D341Med (cell line): Measurements from ENCODE around the gene OR4E1.
A peak's percentile ranks its signal among the peaks of the same experiment; 100 is the strongest.
"Not testable (repeated sequence)": the region's sequence is repeated elsewhere in the genome, so short reads cannot be mapped to it uniquely, and the experiment has no call there.

ENCODE experiments used
- DNase-seq: peaks from one replicate; pipeline ENCODE4 v3.0.0; 2012; ENCODE audit warnings: low spot score

Gene OR4E1

DNA sequence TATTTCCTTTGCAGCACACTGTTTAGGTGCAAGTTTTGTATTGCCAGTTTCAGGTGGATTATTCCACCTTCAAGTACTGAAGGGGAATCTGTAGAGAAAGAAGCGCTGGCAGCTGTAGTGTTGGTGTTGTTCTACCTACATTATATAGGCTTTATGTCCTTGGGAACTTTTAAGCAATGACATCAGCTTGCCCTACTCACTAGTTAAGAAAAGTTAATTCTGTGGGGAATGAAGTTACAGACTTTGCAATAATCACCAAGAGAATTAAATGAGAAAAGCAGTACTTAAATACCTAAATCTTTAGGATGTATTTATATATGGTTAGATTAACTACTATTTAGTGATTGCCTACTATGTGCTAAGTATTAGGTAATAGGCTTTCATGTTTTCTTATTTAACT, at the start of gene OR4E1:
Gene OR4E1 (minus strand): TSS at position 101 of the 400 bp plus-strand sequence. CDS start 2,883 bp downstream, outside the sequence.
- no peak for DNase-seq

GRCh38 chr14:21721504-21721903, 47.9 kb upstream of the OR4E1 start:
- DNase-seq: no peak

DNA sequence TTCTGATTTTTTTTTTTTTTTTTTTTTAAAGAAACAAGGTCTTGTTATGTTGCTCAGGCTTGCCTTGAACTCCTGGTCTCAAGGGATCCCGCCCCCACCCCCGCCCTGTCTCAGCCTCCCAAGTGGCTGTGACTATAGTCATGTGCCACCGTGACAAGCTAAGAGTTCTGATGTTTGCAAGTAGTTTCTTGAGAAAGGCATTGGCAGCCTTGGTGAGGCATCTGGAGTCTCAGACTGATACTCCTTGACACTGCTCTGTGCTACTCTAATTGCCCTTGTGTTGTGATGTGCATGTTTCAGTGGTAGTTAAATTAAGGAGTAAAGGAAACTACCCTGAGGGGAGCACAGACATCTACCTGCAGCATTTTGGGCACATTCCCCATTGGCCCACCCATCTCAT, 46.2 kb upstream of the OR4E1 start:
- DNase-seq: no peak

- no peak for DNase-seq
Measured at GRCh38 chr14:21714318-21714929, 40.8 kb upstream of the OR4E1 start.

- no peak for DNase-seq
Measured at GRCh38 chr14:21712036-21712435, 38.4 kb upstream of the OR4E1 start.

DNA sequence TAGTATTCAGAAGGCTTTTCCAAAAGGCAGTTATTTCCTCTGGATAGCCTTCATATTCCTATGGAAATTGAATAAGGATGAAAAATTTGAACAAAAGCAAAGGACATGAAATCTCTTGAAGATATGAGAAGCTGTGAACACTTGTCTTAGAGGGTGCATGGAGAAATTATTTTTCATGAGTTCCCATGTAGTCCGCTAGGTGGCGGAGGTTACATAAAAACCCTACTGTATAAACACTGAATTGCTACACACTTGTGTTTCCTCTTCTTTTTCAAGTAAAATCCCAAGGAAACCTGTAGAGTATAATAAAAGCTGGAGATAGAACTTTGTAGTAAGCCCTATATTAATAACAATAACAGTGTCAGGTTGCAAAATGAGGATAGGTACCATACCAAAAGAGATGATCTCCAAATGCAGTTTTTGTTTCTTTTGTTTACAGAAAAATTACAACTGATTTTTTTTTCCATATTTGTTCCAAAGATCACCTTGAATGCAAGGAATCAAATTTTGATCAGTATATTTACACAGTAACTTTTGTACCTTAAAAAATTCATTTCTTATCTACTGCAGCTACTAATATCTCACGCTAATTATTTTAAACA, 37.8 kb upstream of the OR4E1 start:
- DNase-seq: peak; percentile 50

DNA sequence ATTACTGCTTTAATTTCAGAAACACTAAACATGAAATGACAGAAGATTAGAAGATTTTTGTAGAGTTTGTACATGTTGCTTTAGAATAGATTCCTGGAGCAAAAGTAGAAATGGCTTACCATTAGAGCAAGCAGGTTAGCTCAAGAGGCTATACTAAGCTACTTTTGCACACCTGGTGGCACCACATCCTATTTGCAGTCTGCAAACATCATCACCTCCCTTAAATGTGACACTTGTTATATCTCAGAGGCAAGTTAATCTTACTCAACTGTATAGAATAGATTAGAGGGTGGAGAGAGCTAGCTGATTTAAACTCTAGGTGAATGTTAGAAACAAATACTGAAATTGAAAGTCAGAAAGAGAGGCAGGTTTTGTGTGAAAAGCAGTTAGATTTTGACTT, 30.7 kb upstream of the OR4E1 start:
- no peak for DNase-seq

GRCh38 chr14:21703357-21704326, 30.0 kb upstream of the OR4E1 start:
- DNase-seq: no peak

DNA sequence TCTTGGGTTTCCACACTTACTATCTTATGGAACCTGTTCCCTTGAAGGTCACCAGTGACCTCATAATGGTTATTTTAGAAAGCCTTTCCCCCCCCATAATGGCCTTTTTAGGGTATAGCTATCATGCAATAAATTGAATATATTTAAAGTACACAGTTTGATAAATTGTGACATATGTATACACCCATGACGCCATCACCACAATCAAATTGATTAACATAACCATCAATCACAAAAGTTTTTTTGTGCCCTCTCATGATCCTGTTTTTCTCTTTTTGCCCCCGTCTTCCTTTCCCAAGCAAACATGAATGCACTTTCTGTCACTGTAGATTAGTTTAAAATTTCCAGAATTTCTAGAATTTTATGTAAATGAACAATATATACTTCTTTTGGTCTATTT, 28.7 kb upstream of the OR4E1 start:
- no peak for DNase-seq

GRCh38 chr14:21699551-21699950, 25.9 kb upstream of the OR4E1 start:
- DNase-seq: no peak

DNA sequence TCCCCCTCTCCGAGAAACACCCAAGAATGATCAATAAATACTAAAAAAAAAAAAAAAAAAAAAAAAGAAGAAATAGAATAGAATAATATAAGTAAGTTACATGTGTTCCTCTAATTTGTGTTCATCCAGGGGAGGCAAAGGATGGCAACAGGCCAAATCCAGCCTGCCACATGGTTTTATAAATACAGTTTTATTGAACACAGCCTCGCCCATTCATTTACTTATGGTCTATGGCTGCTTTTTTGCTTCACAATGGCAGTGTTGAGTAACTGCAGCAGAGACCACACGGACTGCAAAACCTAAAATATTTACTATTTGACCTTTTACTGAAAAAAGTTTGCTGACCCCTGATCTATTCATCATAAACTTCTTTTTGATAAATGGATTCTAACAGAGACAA, 24.9 kb upstream of the OR4E1 start:
- not testable (repeated sequence) for DNase-seq

- not testable (repeated sequence) for DNase-seq
Measured at GRCh38 chr14:21697662-21698061, 24.0 kb upstream of the OR4E1 start.

- no peak for DNase-seq
Measured at GRCh38 chr14:21694425-21694824, 20.8 kb upstream of the OR4E1 start.

GRCh38 chr14:21686468-21686867, 12.8 kb upstream of the OR4E1 start:
- no peak for DNase-seq

DNA sequence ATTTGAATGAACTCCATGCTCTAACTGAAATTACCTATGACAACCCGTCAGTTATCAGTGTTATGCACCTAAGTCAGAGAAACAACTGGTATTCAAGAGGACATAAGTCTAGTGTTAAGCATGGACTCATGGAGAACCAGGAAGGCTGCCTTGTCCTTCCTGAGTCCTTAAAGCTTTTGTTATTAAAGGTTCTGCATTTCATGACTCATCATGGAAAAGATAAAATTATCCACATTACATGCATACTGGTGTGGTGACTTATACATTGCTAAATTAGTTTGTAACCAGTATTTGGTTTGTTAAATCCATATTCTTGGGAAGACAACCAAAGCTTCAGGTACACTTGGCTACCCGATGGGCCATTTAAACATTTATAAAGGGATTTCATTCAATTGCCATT, 6.5 kb upstream of the OR4E1 start:
- no peak for DNase-seq

DNA sequence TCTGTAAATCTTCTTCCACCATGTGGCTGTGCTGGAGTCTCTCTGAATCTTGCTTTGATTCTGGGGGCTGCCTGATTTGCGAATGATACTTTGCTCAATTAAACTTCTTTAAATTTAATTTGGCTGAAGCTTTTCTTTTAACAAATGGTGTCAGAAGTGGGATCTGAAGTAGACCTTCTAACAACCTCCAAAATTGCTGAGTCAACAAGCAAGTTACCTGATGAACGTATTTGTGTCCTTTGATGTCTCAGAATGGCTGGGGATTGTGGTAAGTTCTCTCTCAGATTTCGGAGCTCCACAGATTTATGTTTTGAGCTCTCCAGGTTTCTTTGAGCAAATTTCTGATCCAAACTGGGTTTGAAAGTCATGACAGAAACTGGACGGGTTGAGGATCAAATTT, 1.9 kb upstream of the OR4E1 start:
- DNase-seq: no peak

GRCh38 chr14:21672116-21672515, 1.5 kb downstream of the OR4E1 start:
- no peak for DNase-seq

- no peak for DNase-seq
Measured at GRCh38 chr14:21671371-21671770, 2.2 kb downstream of the OR4E1 start.

DNA sequence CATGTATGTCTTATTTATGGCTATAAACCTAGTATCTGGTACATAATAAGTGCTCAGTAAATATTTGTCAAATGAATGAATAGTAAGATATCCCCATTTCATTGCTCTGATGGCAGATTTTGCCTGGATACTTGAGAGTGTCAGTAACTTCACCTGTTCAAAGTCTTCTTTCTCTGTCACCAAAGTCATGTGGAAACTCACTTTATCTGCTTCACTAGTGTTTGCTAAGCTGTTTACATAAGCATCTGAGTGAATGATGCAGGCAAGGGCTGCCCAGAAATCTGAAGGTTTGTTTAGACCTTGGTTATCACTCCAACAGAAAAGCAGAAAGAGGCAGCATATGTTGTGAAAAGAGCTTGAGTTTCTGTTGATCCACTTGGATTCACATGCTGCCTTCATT, 4.3 kb downstream of the OR4E1 start:
- no peak for DNase-seq

DNA sequence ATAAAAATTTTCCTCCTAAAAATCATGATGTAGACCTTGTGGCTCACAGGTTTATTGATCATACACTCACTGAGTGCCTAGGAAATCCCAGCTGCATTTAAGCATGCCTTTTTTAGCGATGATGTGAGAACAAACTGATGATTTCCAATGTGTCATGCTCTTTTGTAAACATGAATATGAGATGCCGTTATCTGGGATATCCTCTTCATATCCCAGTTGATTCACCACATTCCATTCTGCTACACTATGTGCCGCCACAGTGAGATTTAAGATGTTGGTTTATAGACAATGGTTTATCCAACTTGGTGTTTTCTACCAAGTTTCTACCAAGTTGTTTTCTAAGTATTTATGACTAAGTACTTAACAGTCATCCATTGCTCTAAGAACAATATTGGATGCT, 5.2 kb downstream of the OR4E1 start:
- DNase-seq: no peak

GRCh38 chr14:21656980-21657379, 16.6 kb downstream of the OR4E1 start:
- no peak for DNase-seq

- no peak for DNase-seq
Measured at GRCh38 chr14:21654215-21654614, 19.4 kb downstream of the OR4E1 start.

GRCh38 chr14:21653331-21653885, 20.2 kb downstream of the OR4E1 start, which contains the start of gene OR4E2:
TSS of gene OR4E2 (plus strand) at chr14:21653835. CDS start at chr14:21665083, 11,248 bp downstream.
- no peak for DNase-seq
